Activated T-helper 2 cell treated with anti-CD3 and anti-CD28 coated beads, Interferon-gamma antibody, Interleukin-2, Interleukin-4, amounts not matched to agents 10 μg/mL and 5 μg/mL and 100 μg/mL, durations not matched to agents 14 hours and 24 hours and 36 hours (primary cell): ENCODE data around the gene PRPSAP2. TPM values are rescaled to one million over a fixed set of nuclear protein-coding genes. Genes with fewer than 3 reads are reported as not detected.
"Not testable (repeated sequence)": the region's sequence is repeated elsewhere in the genome, so short reads cannot be mapped to it uniquely, and the experiment has no call there.

Source experiments
- DNase-seq: peaks from one replicate; pipeline ENCODE4 v3.0.0; 2021; ENCODE audit warnings: low spot score
- H3K27ac Mint-ChIP-seq: one replicate; pipeline ENCODE4 v1.8.0; 2021; ENCODE audit warnings: mixed read lengths
- H3K27me3 Mint-ChIP-seq: one replicate; pipeline ENCODE4 v1.8.0; 2021; ENCODE audit warnings: low read depth, mixed read lengths
- H3K36me3 Mint-ChIP-seq: one replicate; pipeline ENCODE4 v1.8.0; 2021; ENCODE audit warnings: low read depth, mixed read lengths
- H3K4me1 Mint-ChIP-seq: one replicate; pipeline ENCODE4 v1.8.0; 2021; ENCODE audit warnings: low read depth, mixed read lengths
- H3K4me3 Mint-ChIP-seq: one replicate; pipeline ENCODE4 v1.8.0; 2021; ENCODE audit warnings: low read depth, mild to moderate bottlenecking, moderate library complexity, mixed read lengths
- H3K9me3 Mint-ChIP-seq: one replicate; pipeline ENCODE4 v1.8.0; 2021; ENCODE audit warnings: mixed read lengths
- intact Hi-C: fragments of 100-400 bp; cut with micrococcal nuclease; formaldehyde crosslinking; loops from one replicate; pipeline ENCODE4 v1.15.1; 2023
- total RNA-seq: library from RNA; stranded (reverse); gene quantifications from 2 replicates; pipeline ENCODE4 v1.2.3, GENCODE V29; 2022

PRPSAP2 gene
- total RNA-seq, 1 donor from 2014 or later, result 70.6 TPM

DNA sequence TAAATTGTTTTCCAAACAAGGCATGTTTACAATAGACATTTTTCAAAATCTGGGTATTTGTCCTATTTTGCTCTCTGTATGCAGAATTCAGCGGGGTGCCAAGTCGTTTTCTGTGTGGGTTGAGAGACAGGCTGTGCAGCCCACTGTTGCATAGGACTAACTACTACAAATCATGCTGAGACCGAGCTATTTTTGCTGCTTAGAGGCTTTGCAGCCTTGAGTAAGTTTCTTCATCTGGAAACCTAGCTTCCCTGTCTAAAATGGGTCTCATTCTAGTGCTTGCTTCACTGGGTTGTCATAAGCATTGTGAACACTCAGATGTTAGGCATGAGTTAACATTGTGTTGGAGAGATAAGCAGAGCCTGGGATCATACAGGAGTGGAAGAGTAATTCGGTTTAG lies 1.3 kb downstream of the PRPSAP2 start:
- Mint-ChIP-seq H3K4me1 (peaks cover 41% of the 10 kb centered on the region), H3K9me3 (no peaks in the 10 kb centered on the region)
- peak; percentile 5 for DNase-seq

DNA sequence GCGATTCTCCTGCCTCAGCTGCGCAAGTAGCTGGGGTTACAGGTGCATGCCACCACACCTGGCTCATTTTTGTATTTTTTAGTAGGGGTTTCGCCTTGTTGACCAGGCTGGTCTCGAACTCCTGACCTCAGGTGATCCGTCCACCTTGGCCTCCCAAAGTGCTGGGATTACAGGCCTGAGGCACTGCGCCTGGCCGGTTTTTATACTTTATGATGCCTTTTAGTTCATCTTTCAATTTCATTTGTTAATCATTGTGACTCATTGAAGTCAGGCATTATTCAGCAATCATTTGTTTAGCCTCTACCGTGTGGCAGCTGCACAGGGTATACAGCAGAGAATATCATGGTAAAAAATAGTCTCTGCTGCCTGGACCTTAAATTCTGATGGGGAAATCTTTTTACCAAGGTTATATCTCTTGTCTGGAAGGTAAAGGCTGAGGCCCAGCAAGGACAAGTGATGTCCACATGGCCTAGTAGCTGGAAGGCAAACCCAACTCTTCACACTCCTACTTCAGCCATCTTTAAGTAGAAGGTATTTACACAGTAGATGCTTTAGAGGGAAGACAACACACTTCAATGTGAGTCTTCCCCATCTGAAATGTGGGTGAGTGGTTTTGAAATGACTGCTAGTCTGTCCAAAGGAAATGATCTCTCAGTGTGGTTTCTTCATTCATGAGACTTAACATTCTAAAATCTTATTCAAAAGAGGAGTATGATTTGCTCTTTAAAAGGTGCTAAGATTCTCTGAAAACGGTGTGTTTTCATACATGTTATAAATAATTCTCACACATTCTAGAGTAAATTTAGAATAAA lies 2.4 kb downstream of the PRPSAP2 start:
- Mint-ChIP-seq H3K27ac (peak overlapping the region; percentile 92), H3K9me3 (no peaks in the 10 kb centered on the region), H3K4me3 (peak overlapping the region; percentile 68), H3K27me3 (no peaks in the 10 kb centered on the region), H3K36me3 (peaks cover 18% of the 10 kb centered on the region), H3K4me1 (peaks cover 36% of the 10 kb centered on the region)
- intact Hi-C loops, result loop anchor here (1.0 kb wide), 2 partner anchors 40 to 61 kb away; no protein-coding TSS in a partner anchor
- DNase-seq, result no peak

More for the DNA sequence above, 1.3 kb downstream of the PRPSAP2 start:
- intact Hi-C loops, result no loop called here
- peaks cover 13% of the 10 kb centered on the region for H3K36me3 Mint-ChIP-seq
- H3K27me3 Mint-ChIP-seq, result no peaks in the 10 kb centered on the region
- H3K27ac Mint-ChIP-seq, result peak overlapping the region; percentile 80
- H3K4me3 Mint-ChIP-seq, result peak overlapping the region; percentile 83

DNA sequence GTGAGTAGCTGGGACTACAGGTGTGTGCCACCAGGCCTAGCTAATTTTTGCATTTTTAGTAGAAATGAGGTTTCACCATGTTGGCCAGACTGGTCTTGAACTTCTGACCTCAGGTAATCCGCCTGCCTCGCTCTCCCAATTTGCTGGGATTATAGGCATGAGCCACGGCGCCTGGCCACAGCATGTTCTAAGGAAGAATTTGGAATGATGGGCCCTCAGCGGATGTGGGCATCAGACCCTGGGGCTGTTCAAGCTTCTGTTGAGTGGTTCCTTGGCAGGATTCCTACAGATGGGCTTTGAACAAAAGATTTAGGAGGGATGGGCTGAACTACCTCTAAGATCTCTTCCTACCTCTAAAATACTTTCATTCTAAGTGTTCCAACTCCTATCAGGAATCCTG lies 4.1 kb downstream of the PRPSAP2 start:
- Mint-ChIP-seq H3K4me1 (peaks cover 32% of the 10 kb centered on the region), H3K9me3 (no peaks in the 10 kb centered on the region), H3K27me3 (no peaks in the 10 kb centered on the region), H3K4me3 (no peak overlapping the region), H3K27ac (no peak overlapping the region), H3K36me3 (peaks cover 27% of the 10 kb centered on the region)
- intact Hi-C loops, result no loop called here
- DNase-seq, result no peak

DNA sequence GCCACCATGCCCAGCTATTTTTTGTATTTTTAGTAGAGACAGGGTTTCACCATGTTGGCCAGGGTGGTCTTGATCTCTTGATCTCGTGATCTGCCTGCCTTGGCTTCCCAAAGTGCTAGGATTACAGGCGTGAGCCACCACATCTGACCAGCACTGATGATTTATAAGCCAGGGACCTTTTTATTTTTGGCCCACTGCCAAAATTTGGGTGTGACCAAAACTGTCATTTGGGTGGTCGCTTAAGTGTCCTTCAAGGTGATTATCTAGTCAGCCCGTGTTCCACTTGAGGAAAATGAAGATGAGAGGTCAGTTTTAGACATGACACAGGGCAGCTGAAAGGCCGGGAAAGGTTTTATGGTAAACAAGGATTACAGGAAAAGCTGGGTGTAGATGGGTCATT lies 7.1 kb downstream of the PRPSAP2 start:
- Mint-ChIP-seq H3K4me1 (peaks cover 26% of the 10 kb centered on the region), H3K36me3 (peaks cover 40% of the 10 kb centered on the region)
- H3K4me3 Mint-ChIP-seq, DNase-seq, H3K27ac Mint-ChIP-seq, H3K9me3 Mint-ChIP-seq, intact Hi-C loops, H3K27me3 Mint-ChIP-seq: not testable (repeated sequence)

DNA sequence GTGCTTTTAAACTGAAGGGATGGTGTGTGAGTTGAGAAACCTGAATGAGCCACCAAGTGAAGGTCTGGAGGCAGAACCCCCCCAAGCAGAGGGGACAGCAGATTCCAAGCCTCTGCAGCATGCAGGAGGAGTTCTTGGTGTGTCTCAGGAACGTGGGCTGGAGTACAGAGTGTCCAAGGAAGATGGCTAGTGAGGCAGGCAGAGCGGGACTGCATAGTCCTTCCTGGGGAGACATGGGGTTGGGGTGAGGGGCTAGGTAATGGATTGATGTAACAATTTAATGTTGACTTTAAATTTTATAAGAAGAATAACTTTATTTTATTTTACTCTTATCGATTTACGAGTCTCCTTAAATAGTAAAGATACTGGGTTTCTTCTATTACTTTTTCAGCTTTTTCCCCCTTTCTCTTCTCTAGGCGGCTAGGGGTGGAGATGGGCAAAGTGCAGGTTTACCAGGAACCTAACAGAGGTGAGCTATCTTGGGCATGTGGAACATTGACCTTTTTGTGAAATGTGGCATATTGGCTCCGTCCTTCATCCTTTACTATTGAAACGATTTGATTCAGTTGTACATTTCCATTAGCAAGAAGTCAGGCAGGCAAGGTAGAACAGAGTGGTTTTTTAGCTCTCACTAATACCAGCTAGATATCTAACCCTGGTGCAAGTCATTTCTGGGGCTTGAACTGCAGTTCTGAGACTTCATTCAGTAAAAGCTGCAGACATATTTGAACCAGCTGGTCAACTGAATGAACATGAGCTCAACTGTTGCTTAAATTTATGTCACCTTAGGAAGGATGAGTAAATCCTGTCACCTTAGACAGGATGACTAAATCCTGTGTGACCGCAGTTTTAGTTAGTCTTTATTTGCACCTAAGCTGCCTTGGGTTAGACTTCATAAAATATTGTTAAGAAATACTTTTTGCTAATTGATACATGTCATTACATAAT lies 9.2 kb downstream of the PRPSAP2 start:
- Mint-ChIP-seq H3K9me3 (no peaks in the 10 kb centered on the region), H3K4me1 (peaks cover 10% of the 10 kb centered on the region), H3K4me3 (no peak overlapping the region), H3K36me3 (peaks cover 40% of the 10 kb centered on the region), H3K27ac (peak overlapping the region; percentile 38), H3K27me3 (no peaks in the 10 kb centered on the region)
- intact Hi-C loops, result no loop called here
- DNase-seq, result no peak

DNA sequence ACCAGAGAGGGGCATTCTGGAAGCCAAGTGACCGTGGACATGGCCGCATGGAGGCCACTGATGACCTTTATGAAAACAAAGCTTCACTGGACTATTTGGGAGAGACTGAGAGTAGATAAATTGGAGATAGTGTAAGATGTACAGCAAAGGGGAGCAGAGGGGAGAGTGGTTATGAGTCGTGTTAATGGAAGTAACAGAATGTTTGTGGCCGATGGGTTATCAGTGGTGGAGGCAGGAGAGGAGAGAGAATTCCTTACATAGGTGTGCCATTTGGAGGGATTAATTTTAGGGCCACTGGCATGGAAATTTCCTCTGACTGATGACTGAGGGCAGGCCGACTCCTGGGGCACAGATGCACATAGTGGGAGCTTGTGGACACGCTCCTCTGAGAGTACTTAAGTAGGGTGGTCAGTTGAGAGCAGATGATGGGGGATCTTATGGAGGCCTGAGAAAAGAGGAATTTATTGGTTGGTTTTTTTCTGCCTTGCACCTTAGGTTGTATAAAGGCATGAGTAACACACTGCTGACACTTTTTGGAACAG lies 19.2 kb downstream of the PRPSAP2 start:
- Mint-ChIP-seq H3K4me3 (no peak overlapping the region), H3K4me1 (no peaks in the 10 kb centered on the region)
- no peak for DNase-seq

DNA sequence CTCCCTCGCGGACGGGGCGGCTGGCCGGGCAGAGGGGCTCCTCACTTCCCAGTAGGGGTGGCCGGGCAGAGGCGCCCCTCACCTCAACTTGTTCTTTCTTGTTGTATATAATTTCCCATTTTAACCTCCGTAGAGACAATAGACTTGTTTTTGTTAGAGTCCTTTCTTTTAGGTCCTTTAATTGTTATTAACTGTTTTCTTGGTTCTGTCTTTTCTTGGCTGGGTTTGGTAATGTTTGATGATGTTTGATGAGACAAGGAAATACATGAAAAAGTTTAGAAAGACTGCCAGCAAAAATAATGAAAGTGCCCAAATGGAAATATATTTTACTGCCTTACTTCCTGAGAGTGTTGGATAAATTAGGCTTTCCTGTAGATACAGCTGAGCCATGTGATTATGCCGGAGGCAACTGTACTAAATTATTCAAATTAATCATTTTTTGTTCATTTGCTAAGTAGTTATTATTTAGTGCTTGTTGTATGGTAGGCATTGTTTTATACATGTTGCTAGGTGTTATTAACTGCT lies 30.9 kb downstream of the PRPSAP2 start:
- Mint-ChIP-seq H3K4me1 (peaks cover 2% of the 10 kb centered on the region), H3K4me3 (no peak overlapping the region), H3K27me3 (no peaks in the 10 kb centered on the region), H3K9me3 (peaks cover 4% of the 10 kb centered on the region), H3K27ac (no peak overlapping the region), H3K36me3 (peaks cover 62% of the 10 kb centered on the region)
- intact Hi-C loops, result no loop called here
- no peak for DNase-seq

More for the DNA sequence above, 19.2 kb downstream of the PRPSAP2 start:
- Mint-ChIP-seq H3K27me3 (no peaks in the 10 kb centered on the region), H3K9me3 (no peaks in the 10 kb centered on the region), H3K27ac (no peak overlapping the region), H3K36me3 (peaks cover 54% of the 10 kb centered on the region)
- intact Hi-C loops, result no loop called here

DNA sequence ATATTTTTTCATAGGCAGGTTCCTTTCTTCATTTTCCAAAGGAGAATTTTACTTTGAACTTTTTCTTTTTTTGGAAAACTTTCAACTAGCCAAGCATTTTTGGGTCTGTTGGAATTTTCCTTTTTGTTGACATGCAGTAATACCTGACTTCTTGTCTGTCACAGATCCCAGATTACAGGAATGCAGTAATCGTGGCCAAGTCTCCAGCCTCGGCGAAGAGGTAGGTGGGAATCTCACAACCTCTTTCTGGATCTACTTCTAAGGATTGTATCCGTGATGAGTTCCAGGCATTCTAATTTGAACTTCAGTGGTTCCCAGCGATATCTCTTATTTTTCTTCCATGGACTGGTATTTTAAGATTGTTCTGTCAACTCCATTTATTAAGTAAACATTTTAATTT lies 31.7 kb downstream of the PRPSAP2 start:
- peaks cover 4% of the 10 kb centered on the region for H3K9me3 Mint-ChIP-seq
- no peaks in the 10 kb centered on the region for H3K27me3 Mint-ChIP-seq
- H3K36me3 Mint-ChIP-seq, result peaks cover 64% of the 10 kb centered on the region
- DNase-seq, result no peak
- peaks cover 2% of the 10 kb centered on the region for H3K4me1 Mint-ChIP-seq
- intact Hi-C loops, result no loop called here
- no peak overlapping the region for H3K4me3 Mint-ChIP-seq
- H3K27ac Mint-ChIP-seq, result no peak overlapping the region

DNA sequence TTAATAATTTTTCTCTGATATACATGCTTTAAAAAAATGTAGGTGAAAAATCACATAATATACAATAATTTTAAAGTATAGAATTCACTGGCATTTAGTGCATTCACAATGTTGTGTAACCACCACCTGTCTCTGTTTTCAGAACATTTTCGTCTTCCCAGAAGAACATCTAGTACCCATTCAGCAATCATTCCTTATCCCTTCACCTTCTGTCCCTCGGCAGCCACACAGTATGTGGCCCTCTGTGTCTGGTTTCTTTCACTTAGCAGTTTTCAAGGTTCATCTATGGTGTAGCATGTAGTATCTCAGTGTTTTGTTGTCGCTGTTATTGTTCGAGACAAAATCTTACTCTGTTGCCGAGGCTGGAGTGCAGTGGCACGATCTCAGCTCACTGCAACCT lies 33.6 kb downstream of the PRPSAP2 start:
- no peaks in the 10 kb centered on the region for H3K27me3 Mint-ChIP-seq
- H3K9me3 Mint-ChIP-seq, result peaks cover 8% of the 10 kb centered on the region
- no peak overlapping the region for H3K4me3 Mint-ChIP-seq
- no peak for DNase-seq
- H3K4me1 Mint-ChIP-seq, result peaks cover 5% of the 10 kb centered on the region
- peaks cover 68% of the 10 kb centered on the region for H3K36me3 Mint-ChIP-seq
- no peak overlapping the region for H3K27ac Mint-ChIP-seq
- intact Hi-C loops, result no loop called here

DNA sequence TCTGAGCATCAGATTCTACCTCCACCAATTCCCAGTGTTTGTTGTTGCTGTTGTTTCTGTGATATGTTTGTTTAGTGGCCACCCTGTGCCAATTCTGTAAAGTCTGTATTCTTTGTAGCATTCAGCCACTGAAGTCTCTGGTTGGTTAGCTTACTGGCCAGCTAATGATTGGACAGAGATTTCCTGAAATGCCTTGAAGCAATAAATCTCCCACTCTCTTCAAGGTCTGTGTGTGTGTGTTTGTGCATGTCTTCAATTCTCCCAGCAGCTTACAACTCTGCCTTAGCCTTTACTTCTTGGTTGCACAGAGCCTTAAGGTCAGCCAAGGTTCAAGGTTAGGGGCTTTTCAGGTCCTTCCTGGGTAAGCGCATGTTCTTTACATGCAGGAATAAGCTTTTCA lies 38.2 kb downstream of the PRPSAP2 start:
- H3K36me3 Mint-ChIP-seq, result peaks cover 76% of the 10 kb centered on the region
- intact Hi-C loops, result no loop called here
- peaks cover 15% of the 10 kb centered on the region for H3K9me3 Mint-ChIP-seq
- H3K4me1 Mint-ChIP-seq, result peaks cover 24% of the 10 kb centered on the region
- DNase-seq, result no peak
- no peak overlapping the region for H3K27ac Mint-ChIP-seq
- H3K27me3 Mint-ChIP-seq, result no peaks in the 10 kb centered on the region
- H3K4me3 Mint-ChIP-seq, result no peak overlapping the region

DNA sequence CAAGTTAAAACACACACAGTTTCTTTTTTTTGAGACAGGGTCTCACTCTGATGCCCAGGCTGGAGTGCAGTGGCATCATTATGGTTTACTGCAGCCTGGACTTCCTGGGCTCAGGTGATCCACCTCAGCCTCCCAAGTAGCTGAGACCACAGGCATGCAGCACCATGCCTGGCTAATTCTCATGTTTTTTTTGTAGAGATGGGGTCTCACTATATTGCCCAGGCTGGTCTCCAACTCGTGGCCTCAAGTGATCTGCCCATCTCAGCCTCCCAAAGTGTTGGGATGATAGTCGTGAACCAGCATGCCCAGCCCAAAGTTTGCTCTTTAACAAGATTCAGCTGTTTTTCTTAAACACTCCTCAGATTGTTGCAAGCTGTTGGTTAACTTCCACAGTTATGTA lies 39.0 kb downstream of the PRPSAP2 start:
- intact Hi-C loops, result no loop called here
- Mint-ChIP-seq H3K27me3 (no peaks in the 10 kb centered on the region), H3K36me3 (peaks cover 77% of the 10 kb centered on the region), H3K27ac (no peak overlapping the region), H3K4me3 (no peak overlapping the region), H3K4me1 (peaks cover 32% of the 10 kb centered on the region), H3K9me3 (peaks cover 15% of the 10 kb centered on the region)
- DNase-seq, result no peak

DNA sequence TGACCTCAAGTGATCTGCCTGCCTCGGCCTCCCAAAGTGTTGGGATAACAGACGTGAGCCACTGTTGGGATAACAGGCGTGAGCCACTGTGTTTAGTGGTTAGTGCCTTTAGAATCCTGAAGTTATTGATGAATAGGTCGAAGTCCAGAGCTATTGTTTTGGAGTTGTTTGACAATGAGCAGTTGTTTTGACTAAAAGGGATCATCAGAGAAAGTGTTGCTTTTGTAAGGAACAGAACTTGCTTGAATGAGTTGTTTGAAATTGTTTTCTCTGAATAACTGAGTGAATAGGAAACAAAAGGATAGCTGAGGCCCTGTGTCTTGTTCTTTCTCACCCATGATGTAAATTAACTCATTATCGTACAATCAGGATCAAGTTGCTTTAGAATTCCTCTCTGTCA lies 46.6 kb downstream of the PRPSAP2 start:
- H3K4me3 Mint-ChIP-seq, result no peak overlapping the region

More for the DNA sequence above, 46.6 kb downstream of the PRPSAP2 start:
- intact Hi-C loops, result loop anchor here (5.0 kb wide), 1 partner anchor 58 kb away; no protein-coding TSS in a partner anchor
- DNase-seq, result no peak
- Mint-ChIP-seq H3K36me3 (peaks cover 78% of the 10 kb centered on the region), H3K27ac (no peak overlapping the region), H3K4me1 (peaks cover 33% of the 10 kb centered on the region), H3K27me3 (no peaks in the 10 kb centered on the region), H3K9me3 (no peaks in the 10 kb centered on the region)
